SK-MEL-5 (cell line): ENCODE data around the gene ARHGAP32. TPM values are rescaled to one million over a fixed set of nuclear protein-coding genes. Genes with fewer than 3 reads are reported as not detected.
A peak's percentile ranks its signal among the peaks of the same experiment; 100 is the strongest.
"Not testable (repeated sequence)": the region's sequence is repeated elsewhere in the genome, so short reads cannot be mapped to it uniquely, and the experiment has no call there.

Experiments
- DNase-seq: peaks from one replicate; pipeline ENCODE4 v3.0.0-alpha.2; 2016; ENCODE audit warnings: low read depth, low spot score
- in situ Hi-C: cut with HindIII; loops from 2 replicates; pipeline ENCODE4 v1.10.0; 2016; ENCODE audit warnings: low sequenced_read_pairs, high pct_unique_total_duplicates, low pct_unique_long_range_greater_than_20kb
- total RNA-seq: library from RNA; depleted of rRNA; stranded (reverse); fragments of >200 nt; shearing (Covaris generic); gene quantifications from 2 replicates; pipeline ENCODE4 v1.2.3, GENCODE V29; 2014

Gene ARHGAP32
- total RNA-seq, 1 experiment from 2014 or later = 9.6 TPM

DNA sequence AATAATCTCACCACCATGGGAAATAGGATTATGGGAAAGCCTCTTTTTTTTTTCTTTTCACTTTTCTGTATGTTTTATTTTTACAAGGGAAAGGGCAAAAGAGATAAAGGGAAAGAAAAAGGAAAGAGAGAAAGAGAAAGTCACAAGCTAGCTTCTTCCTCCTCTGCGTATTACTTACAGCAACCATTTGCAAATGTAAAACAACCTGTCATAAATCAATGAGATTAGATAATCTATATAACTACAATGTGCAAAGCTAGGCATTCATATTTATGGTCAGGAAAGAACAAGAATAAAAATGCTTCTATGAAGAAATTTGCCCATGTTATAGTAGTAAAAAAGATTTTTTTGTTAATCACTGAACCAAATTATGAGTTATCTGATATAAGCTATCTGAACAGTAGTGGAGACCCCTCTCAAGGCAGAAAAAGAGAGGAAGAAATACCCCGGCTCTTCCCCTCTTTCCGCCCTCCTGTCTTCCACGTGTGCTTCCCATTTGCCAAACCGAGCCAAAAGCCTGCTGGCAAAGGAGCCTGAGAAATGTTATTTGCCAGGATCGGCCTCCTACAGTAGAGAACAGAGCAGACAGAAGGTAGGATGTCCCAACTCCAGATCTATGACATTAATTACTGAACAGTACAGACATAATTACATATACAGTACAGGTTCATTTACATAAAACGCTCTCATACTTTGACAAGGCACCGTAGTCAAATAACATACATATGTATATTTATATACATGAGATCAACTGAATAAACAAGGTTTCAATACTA lies 50.2 kb downstream of the ARHGAP32 start:
- peak; percentile 50 for DNase-seq

DNA sequence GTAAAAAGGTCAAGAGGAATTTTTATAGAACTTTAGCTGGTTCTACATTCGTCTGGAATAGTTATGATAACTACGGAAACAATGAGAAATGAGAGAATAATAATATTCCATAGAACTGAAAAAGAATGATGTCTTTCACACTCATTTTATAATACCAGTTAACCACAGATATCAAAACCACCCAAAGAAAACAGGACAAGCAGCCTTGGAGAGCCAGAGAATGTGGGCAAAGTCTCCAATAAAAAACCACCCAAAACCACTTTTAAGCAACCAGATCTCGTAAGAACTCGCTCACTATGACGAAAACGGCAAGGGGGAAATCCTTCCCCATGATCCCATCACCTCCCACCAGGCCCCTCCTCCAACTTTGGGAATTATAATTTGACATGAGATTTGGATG lies 60.8 kb downstream of the ARHGAP32 start:
- in situ Hi-C loops = no loop called here

More for the DNA sequence above, 50.2 kb downstream of the ARHGAP32 start:
- in situ Hi-C loops = no loop called here

DNA sequence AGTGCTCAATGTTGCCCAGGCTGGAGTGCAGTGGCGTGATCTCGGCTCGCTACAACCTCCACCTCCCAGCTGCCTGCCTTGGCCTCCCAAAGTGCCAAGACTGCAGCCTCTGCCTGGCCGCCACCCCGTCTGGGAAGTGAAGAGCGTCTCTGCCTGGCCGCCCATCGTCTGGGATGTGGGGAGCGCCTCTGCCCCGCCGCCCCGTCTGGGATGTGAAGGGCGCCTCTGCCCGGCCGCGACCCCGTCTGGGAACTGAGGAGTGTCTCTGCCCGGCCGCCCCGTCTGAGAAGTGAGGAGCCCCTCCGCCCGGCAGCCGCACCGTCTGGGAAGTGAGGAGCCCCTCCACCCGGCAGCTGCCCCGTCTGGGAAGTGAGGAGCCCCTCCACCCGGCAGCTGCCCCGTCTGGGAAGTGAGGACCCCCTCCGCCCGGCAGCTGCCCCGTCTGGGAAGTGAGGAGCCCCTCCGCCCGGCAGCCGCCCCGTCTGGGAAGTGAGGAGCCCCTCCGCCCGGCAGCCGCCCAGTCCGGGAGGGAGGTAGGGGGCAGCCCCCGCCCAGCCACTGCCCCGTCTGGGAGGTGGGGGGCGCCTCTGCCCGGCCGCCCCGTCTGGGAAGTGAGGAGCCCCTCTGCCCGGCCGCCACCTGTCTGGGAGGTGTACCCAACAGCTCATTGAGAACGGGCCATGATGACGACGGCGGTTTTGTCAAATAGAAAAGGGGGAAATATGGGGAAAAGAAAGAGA lies 63.1 kb downstream of the ARHGAP32 start:
- in situ Hi-C loops, DNase-seq: not testable (repeated sequence)

More for the DNA sequence above, 60.8 kb downstream of the ARHGAP32 start:
- DNase-seq = no peak

- no peak for DNase-seq
- in situ Hi-C loops = no loop called here
Measured at GRCh38 chr11:129119036-129119435, 73.1 kb downstream of the ARHGAP32 start.

DNA sequence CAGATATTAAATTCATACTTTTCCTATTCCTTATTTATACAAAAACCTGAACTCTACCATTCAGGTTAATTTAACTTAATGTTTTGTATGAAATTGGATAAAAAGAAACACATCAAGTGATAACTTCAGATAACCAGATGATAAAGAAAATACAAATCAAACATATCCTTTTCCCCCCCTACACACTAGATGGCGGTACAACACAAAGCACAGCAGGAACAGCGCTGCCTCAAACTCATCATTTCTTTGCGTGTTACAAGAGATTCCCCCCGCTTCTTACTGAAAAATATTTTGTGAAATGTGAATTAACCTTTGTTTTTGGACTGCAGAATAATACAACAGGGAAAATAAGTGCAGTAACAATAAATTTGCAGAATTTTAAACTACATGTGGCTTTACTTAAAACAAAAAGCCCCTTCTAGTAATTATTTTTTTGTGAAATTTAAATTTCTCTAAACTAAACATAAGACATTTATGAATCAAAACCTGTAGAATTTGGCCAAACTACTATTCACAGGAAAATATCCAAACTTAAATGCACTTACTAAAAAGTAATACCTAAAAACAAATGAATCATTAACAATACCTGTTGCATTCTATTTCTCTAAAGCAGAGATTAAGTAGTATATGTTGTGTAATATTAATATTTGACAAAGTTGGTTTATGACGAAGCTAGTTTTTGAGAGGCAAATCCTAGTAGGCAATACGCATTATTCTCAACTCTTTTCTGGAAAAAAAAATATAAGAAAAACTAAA lies 74.4 kb downstream of the ARHGAP32 start:
- DNase-seq = peak; percentile 68
- in situ Hi-C loops = no loop called here

- in situ Hi-C loops = no loop called here
- DNase-seq = peak; percentile 50
Measured at GRCh38 chr11:129115652-129116586, 76.2 kb downstream of the ARHGAP32 start.

DNA sequence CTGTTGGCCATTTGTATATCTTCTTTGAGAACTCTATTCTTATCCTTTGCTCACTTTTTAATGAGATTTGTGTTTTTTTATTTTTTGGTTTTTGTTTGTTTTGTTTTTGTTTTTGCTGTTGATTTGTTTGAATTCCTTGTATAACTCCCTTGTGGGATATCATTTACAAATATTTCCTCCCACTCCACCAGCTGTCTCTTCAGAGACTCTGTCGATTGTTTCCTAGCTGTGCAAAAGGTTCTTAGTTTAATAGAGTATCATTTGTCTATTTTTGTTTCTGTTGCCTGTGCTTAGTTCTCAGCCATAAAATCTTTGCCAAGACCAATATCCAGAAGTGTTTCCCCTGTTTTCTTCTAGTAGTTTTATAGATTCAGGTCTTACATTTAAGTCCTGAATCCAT lies 82.4 kb downstream of the ARHGAP32 start:
- in situ Hi-C loops = no loop called here
- no peak for DNase-seq

DNA sequence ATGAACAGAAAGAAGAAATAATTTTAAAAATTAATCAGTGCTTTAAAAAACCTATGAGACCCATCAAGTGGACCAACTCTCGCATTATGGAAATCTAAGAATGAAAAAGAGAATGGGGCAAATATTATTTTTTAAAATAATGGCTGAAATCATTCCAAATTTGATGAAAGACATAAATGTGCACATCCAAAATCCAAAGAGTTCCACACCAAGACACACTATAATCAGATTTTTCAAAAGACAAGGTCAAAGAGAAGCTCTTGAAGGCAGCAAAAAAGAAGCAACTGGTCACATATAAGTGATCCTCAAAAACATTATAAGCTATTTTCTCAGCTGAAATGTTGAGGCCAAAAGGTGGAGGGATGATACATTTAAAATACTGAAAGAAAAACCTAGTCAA lies 85.3 kb downstream of the ARHGAP32 start:
- in situ Hi-C loops = no loop called here
- DNase-seq = no peak

DNA sequence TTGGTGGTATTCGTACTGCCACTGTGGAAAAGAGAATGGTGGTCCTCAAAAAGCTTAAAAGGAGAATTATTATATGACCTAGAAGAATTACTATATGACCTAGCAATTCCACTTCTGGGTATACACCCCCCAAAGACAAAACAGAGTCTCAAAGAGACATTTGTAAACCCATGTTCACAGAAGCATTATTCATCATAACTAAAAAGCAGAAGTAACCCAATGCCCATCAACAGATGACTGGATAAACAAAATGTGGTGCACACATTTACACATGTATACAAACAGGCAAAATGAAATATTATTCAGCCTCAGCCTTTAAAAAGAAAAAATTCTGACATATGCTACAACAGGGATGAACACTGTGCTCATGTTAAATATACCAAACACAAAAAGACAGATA lies 89.4 kb downstream of the ARHGAP32 start:
- in situ Hi-C loops = no loop called here

DNA sequence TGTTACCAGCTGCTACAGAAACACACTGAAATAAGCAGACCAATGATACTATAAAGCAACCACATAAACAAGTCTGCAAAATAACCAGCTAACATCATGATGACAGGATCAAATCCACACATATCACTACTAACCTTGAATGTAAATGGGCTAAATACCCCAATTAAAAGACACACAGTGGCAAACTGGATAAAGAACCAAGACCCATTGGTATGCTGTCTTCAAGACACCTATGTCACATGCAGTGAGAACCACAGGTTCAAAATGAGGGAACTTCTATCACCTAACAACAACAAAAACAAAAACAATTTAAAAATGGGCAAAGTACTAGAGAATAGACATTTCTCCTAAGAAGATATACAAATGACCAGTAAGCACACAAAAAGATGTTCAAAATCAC lies 89.9 kb downstream of the ARHGAP32 start:
- no peak for DNase-seq
- in situ Hi-C loops = no loop called here

More for the DNA sequence above, 89.4 kb downstream of the ARHGAP32 start:
- DNase-seq = no peak

GRCh38 chr11:129093283-129093682 lies 98.8 kb downstream of the ARHGAP32 start:
- DNase-seq = no peak
- in situ Hi-C loops = no loop called here

DNA sequence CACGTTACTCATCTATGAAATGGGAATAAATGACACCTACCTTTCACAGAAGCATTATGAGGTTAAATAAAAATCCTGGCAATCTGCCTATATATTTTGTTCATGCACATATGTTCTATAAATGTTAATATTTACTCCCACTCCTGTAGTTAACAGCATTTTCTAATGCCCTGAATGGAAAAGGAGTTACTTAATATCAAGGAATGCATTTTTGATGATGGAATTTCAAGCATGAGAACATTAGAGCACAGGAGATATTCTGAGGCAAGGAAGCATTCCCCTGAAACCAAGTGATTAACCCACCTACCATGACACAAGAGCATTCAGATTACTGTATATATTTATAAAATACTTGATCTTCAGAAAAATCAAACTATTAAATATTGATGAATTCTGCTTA lies 102.1 kb downstream of the ARHGAP32 start:
- in situ Hi-C loops = no loop called here
- DNase-seq = no peak

DNA sequence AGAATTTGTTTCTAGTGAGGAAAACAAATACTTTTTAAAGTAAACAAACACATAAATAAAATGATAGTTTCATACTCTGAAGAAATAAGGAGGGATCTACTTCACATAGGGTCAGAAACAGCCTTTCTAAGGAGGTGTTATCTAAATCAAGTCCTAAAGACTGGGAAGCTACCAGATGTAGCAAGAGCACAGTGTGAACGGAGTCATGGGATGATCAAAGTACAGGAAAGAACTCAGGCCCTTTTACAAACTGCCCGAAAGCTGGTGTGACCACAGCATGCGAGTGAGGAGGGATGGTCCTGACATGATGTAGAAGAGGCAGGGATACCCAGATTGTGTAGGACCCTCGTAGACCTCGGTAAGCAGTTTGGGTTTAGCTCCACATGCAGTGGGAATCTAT lies 102.8 kb downstream of the ARHGAP32 start:
- no peak for DNase-seq
- in situ Hi-C loops = no loop called here

DNA sequence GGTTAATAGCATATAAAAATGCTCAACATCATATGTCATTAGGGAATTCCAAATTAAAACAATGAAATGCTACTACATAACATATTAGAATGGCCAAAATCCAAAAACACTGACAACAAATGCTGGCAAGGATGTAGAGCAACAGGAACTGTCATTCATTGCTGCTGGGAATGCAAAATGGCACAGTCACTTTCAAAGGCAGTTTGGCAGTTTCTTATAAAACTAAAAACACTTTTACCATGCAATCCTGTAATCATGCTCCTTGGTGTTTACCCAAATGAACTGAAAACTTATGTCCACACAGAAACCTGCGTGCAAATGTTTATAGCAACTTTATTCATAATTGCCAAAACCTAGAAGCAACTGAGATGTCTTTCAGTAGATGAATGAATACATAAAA lies 105.1 kb downstream of the ARHGAP32 start:
- DNase-seq = no peak

GRCh38 chr11:129077191-129077590 lies 114.9 kb downstream of the ARHGAP32 start:
- DNase-seq = no peak
- in situ Hi-C loops = no loop called here

More for the DNA sequence above, 105.1 kb downstream of the ARHGAP32 start:
- in situ Hi-C loops = no loop called here

DNA sequence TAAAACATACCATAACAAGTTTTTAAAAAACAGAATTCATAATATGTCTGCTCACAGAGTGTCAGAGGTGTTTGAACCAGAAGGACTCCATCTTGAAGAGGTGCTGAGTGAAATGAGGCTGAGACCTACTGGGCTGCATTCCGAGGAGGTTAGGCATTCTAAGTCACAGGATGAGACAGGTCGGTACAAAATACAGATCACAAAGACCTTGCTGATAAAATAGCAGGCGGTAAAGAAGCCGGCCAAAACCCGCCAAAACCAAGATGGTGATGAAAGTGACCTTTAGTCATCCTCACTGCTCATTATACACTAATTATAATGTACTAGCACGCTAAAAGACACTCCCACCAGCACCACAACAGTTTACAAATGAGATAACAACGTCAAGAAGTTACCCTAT lies 116.4 kb downstream of the ARHGAP32 start:
- no peak for DNase-seq
- in situ Hi-C loops = no loop called here

- in situ Hi-C loops = no loop called here
Measured at GRCh38 chr11:129067454-129067853, 124.7 kb downstream of the ARHGAP32 start.

More at GRCh38 chr11:129067454-129067853, 124.7 kb downstream of the ARHGAP32 start:
- DNase-seq = no peak
